Breast epithelium (tissue), 3 donors: ENCODE data around the gene AGRP.

Experiments
- CTCF ChIP-seq, 3 donors: fragments of 450-650 bp; IDR thresholded peaks; one replicate each; pipeline ENCODE4 v1.5.1; 2016 to 2017; ENCODE audit warnings: antibody characterized with exemption in 3 of 3, mild to moderate bottlenecking in 3 of 3, moderate library complexity in 3 of 3
- POLR2A ChIP-seq: fragments of 450-650 bp; IDR thresholded peaks from one replicate; pipeline ENCODE4 v1.6.1; 2016; ENCODE audit warnings: antibody characterized with exemption, mild to moderate bottlenecking, moderate library complexity
- POLR2AphosphoS5 ChIP-seq, 3 donors: sonication (generic); formaldehyde crosslinking; IDR thresholded peaks; one replicate each; pipeline ENCODE4 v1.6.1; 2017; ENCODE audit warnings: antibody characterized with exemption in 3 of 3

- TF ChIP-seq CTCF (IDR thresholded peaks at IDR 0.05) (no peak), POLR2AphosphoS5 (IDR thresholded peaks at IDR 0.05) (no peak), POLR2A (no peak)
Measured at GRCh38 chr16:67516296-67517154, 33.2 kb upstream of the AGRP start.
